ENCODE measurements around the gene AOPEP.

The AOPEP gene

GRCh38 chr9:95053611-95054570, 327.4 kb downstream of the AOPEP start:
- DNase-seq: no peak

GRCh38 chr9:95055334-95055850, 328.9 kb downstream of the AOPEP start:
- DNase-seq: no peak

- no peak for DNase-seq
These were observed 329.5 kb downstream of the AOPEP start for GRCh38 chr9:95055851-95056551.

- DNase-seq: no peak
These were observed 330.6 kb downstream of the AOPEP start for GRCh38 chr9:95057101-95057500.

- no peak for DNase-seq
These were observed 331.8 kb downstream of the AOPEP start for GRCh38 chr9:95058121-95058785.

GRCh38 chr9:95058795-95059386, 332.4 kb downstream of the AOPEP start:
- no peak for DNase-seq

GRCh38 chr9:95060234-95060633, 333.7 kb downstream of the AOPEP start:
- DNase-seq: no peak

- no peak for DNase-seq
These were observed 334.4 kb downstream of the AOPEP start for GRCh38 chr9:95060916-95061315.

- no peak for DNase-seq
These were observed 335.6 kb downstream of the AOPEP start for GRCh38 chr9:95061916-95062595.

- DNase-seq: no peak
These were observed 336.1 kb downstream of the AOPEP start for GRCh38 chr9:95062596-95063065.

GRCh38 chr9:95063300-95063699, 336.8 kb downstream of the AOPEP start:
- no peak for DNase-seq

- DNase-seq: no peak
These were observed 338.7 kb downstream of the AOPEP start for GRCh38 chr9:95065224-95065623.

GRCh38 chr9:95067057-95067456, 340.6 kb downstream of the AOPEP start:
- no peak for DNase-seq

- DNase-seq: no peak
These were observed 341.4 kb downstream of the AOPEP start for GRCh38 chr9:95067897-95068296.

- no peak for DNase-seq
These were observed 344.1 kb downstream of the AOPEP start for GRCh38 chr9:95070549-95071021.

GRCh38 chr9:95071450-95071849, 345.0 kb downstream of the AOPEP start:
- DNase-seq: no peak

GRCh38 chr9:95071925-95072324, 345.4 kb downstream of the AOPEP start:
- no peak for DNase-seq

- no peak for DNase-seq
These were observed 346.6 kb downstream of the AOPEP start for GRCh38 chr9:95073042-95073607.

GRCh38 chr9:95073918-95074317, 347.4 kb downstream of the AOPEP start:
- DNase-seq: no peak

- DNase-seq: no peak
These were observed 348.1 kb downstream of the AOPEP start for GRCh38 chr9:95074632-95075031.

- no peak for DNase-seq
These were observed 349.2 kb downstream of the AOPEP start for GRCh38 chr9:95075700-95076099.

- no peak for DNase-seq
These were observed 350.2 kb downstream of the AOPEP start for GRCh38 chr9:95076696-95077052.
